ENCODE results near the gene SLC25A2. TPM values are rescaled to one million over a fixed set of nuclear protein-coding genes. Genes with fewer than 3 reads are reported as not detected.
"Not testable (repeated sequence)": the region's sequence is repeated elsewhere in the genome, so short reads cannot be mapped to it uniquely, and the experiment has no call there.

The SLC25A2 gene
- not detected for polyA plus RNA-seq (2013, experiment 1 of 4)
- not detected for polyA plus RNA-seq (2013, experiment 2 of 4)
- not detected for polyA plus RNA-seq (2013, experiment 3 of 4)
- polyA plus RNA-seq (2013, experiment 4 of 4): not detected

DNA sequence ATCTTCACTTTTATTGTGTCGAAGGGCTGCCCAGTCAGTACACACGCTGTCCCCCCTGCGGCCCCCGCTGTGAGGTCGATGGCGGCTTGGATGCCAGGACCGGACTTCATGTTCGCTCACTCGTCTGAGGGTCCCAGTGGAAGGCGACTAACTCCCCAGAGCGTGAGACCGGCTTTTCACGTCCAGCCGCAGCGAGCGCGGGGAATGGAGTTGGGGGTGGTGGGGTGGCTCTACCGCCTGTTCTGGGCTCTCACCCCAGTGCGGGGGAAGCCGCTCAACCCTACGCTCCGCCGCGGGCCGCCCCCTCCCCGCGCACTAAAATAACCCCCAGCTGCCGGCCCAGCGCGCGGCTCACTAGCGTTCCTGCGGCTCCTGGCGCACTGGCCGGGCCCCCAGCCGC, at the start of gene SLC25A2:
SLC25A2 (minus strand) TSS at position 294 of the 400 bp plus-strand sequence; CDS start at position 110, 184 bp downstream.
- 95 to 97% methylated on average over 36 of the region's 36 CpGs for WGBS, 2 experiments
- no peaks in the 10 kb centered on the region for H3K36me3 ChIP-seq (ENCODE audit: control insufficient read depth, insufficient read depth, low read length)
- H3K27me3 ChIP-seq (ENCODE audit: control insufficient read depth, insufficient read depth, low read length, poor library complexity, severe bottlenecking): no peaks in the 10 kb centered on the region
- peaks cover 7% of the 10 kb centered on the region for H3K9me3 ChIP-seq (ENCODE audit: control insufficient read depth, low read length)
- no peak within 1 kb of the TSS for H3K4me3 ChIP-seq (ENCODE audit: insufficient read depth, low read depth, low read length)
- H3K4me1 ChIP-seq (ENCODE audit: control insufficient read depth, insufficient read depth, low read length): no peaks in the 10 kb centered on the region
- H3K27ac ChIP-seq (ENCODE audit: insufficient read depth, low read depth, low read length, poor library complexity, severe bottlenecking): no peak within 1 kb of the TSS

- Histone ChIP-seq H3K4me1 (ENCODE audit: control insufficient read depth, insufficient read depth, low read length) (no peaks in the 10 kb centered on the region), H3K36me3 (ENCODE audit: control insufficient read depth, insufficient read depth, low read length) (no peaks in the 10 kb centered on the region), H3K4me3 (ENCODE audit: insufficient read depth, low read depth, low read length) (no peak overlapping the region), H3K9me3 (ENCODE audit: control insufficient read depth, low read length) (peaks cover 2% of the 10 kb centered on the region), H3K27ac (ENCODE audit: insufficient read depth, low read depth, low read length, poor library complexity, severe bottlenecking) (no peak overlapping the region), H3K27me3 (ENCODE audit: control insufficient read depth, insufficient read depth, low read length, poor library complexity, severe bottlenecking) (no peaks in the 10 kb centered on the region)
- 95 to 96% methylated on average over 28 to 30 of the region's 36 CpGs for WGBS, 2 experiments
Observed at GRCh38 chr5:141351591-141351990, 47.7 kb upstream of the SLC25A2 start.

GRCh38 chr5:141349917-141350619, 46.2 kb upstream of the SLC25A2 start, which contains the start of gene PCDHGB1:
Gene PCDHGB1, plus strand, starts transcription at chr5:141350099. Its CDS starts 162 bp downstream, at chr5:141350261.
- no peak within 1 kb of the TSS for H3K27ac ChIP-seq (ENCODE audit: insufficient read depth, low read depth, low read length, poor library complexity, severe bottlenecking)
- H3K4me3 ChIP-seq (ENCODE audit: insufficient read depth, low read depth, low read length): no peak within 1 kb of the TSS
- no peaks in the 10 kb centered on the region for H3K36me3 ChIP-seq (ENCODE audit: control insufficient read depth, insufficient read depth, low read length)
- no peaks in the 10 kb centered on the region for H3K27me3 ChIP-seq (ENCODE audit: control insufficient read depth, insufficient read depth, low read length, poor library complexity, severe bottlenecking)
- H3K4me1 ChIP-seq (ENCODE audit: control insufficient read depth, insufficient read depth, low read length): no peaks in the 10 kb centered on the region
- peaks cover 6% of the 10 kb centered on the region for H3K9me3 ChIP-seq (ENCODE audit: control insufficient read depth, low read length)
- WGBS, 2 experiments: 81 to 83% methylated on average over 29 of the region's 29 CpGs

- not testable (repeated sequence) for H3K9me3 ChIP-seq (ENCODE audit: control insufficient read depth, low read length); H3K27ac ChIP-seq (ENCODE audit: insufficient read depth, low read depth, low read length, poor library complexity, severe bottlenecking); H3K4me3 ChIP-seq (ENCODE audit: insufficient read depth, low read depth, low read length); H3K27me3 ChIP-seq (ENCODE audit: control insufficient read depth, insufficient read depth, low read length, poor library complexity, severe bottlenecking); H3K4me1 ChIP-seq (ENCODE audit: control insufficient read depth, insufficient read depth, low read length); H3K36me3 ChIP-seq (ENCODE audit: control insufficient read depth, insufficient read depth, low read length)
- 94% methylated on average over 20 to 26 of the region's 35 CpGs for WGBS, 2 experiments
Observed at GRCh38 chr5:141346017-141346416, 42.2 kb upstream of the SLC25A2 start.

GRCh38 chr5:141345327-141345726, 41.5 kb upstream of the SLC25A2 start:
- Histone ChIP-seq H3K4me1 (ENCODE audit: control insufficient read depth, insufficient read depth, low read length) (no peaks in the 10 kb centered on the region), H3K4me3 (ENCODE audit: insufficient read depth, low read depth, low read length) (no peak overlapping the region), H3K27me3 (ENCODE audit: control insufficient read depth, insufficient read depth, low read length, poor library complexity, severe bottlenecking) (no peaks in the 10 kb centered on the region), H3K9me3 (ENCODE audit: control insufficient read depth, low read length) (peaks cover 7% of the 10 kb centered on the region), H3K36me3 (ENCODE audit: control insufficient read depth, insufficient read depth, low read length) (no peaks in the 10 kb centered on the region), H3K27ac (ENCODE audit: insufficient read depth, low read depth, low read length, poor library complexity, severe bottlenecking) (no peak overlapping the region)
- WGBS, 2 experiments: 93% methylated on average over 20 of the region's 20 CpGs

DNA sequence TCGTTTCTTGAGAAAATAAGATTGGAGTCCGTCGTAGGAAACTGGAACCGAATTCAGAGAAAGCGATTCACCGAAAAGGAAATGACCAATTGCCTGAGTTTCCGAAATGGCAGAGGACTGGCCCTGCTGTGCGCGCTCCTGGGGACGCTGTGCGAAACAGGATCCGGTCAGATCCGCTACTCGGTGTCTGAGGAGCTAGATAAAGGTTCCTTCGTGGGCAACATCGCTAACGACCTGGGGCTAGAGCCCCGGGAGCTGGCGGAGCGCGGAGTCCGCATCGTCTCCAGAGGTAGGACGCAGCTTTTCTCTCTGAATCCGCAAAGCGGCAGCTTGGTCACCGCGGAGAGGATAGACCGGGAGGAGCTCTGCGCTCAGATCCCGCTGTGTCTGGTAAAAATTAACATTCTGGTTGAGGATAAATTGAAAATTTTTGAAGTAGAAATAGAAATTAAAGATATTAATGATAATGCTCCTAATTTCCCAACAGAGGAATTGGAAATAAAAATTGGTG, 40.2 kb upstream of the SLC25A2 start:
- no peak overlapping the region for H3K27ac ChIP-seq (ENCODE audit: insufficient read depth, low read depth, low read length, poor library complexity, severe bottlenecking)
- no peaks in the 10 kb centered on the region for H3K27me3 ChIP-seq (ENCODE audit: control insufficient read depth, insufficient read depth, low read length, poor library complexity, severe bottlenecking)
- no peaks in the 10 kb centered on the region for H3K4me1 ChIP-seq (ENCODE audit: control insufficient read depth, insufficient read depth, low read length)
- H3K36me3 ChIP-seq (ENCODE audit: control insufficient read depth, insufficient read depth, low read length): no peaks in the 10 kb centered on the region
- WGBS, 2 experiments: 74 to 81% methylated on average over 31 of the region's 31 CpGs
- peak overlapping the region; percentile 35 for H3K4me3 ChIP-seq (ENCODE audit: insufficient read depth, low read depth, low read length)
- H3K9me3 ChIP-seq (ENCODE audit: control insufficient read depth, low read length): peaks cover 7% of the 10 kb centered on the region

DNA sequence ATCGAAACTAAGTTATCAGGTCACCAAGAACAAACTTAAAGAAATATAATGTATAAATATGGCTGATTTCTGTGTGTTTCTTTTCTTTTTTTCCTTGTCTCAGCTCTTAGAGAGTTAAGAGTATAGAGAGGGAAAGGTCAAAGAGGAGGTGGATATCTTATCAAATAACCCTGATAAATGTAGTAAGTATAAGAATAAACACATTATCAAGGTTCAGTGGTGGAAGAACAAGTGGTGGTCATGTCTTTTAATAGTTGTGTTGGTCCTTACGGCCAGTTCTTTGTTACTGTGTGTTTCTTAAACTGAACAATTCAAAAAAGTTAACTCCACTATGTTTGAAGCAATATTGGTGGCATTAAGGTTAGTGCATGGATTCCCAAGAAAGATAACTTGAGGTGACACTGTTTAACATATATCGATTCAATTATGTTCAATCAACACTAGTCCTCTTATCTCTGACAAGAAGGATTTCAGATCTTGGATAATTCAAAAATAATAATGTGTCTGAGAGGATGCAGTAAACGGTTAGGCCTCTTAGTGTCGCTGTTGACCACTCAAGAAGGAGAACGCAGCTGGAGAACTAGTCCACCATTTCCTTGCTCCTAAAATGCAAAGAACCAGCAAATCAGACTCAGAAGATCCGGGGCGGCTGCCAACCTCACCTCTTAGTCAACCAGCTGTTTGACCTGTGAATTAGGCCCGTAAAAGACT, 39.5 kb upstream of the SLC25A2 start, which contains the start of gene PCDHGA3:
PCDHGA3 (plus strand) TSS at position 588 of the 711 bp plus-strand sequence. CDS start 205 bp downstream, outside the sequence.
- no peaks in the 10 kb centered on the region for H3K4me1 ChIP-seq (ENCODE audit: control insufficient read depth, insufficient read depth, low read length)
- no peaks in the 10 kb centered on the region for H3K36me3 ChIP-seq (ENCODE audit: control insufficient read depth, insufficient read depth, low read length)
- H3K9me3 ChIP-seq (ENCODE audit: control insufficient read depth, low read length): peaks cover 7% of the 10 kb centered on the region
- peak within 1 kb of the TSS; percentile 35 for H3K4me3 ChIP-seq (ENCODE audit: insufficient read depth, low read depth, low read length)
- no peaks in the 10 kb centered on the region for H3K27me3 ChIP-seq (ENCODE audit: control insufficient read depth, insufficient read depth, low read length, poor library complexity, severe bottlenecking)
- no peak within 1 kb of the TSS for H3K27ac ChIP-seq (ENCODE audit: insufficient read depth, low read depth, low read length, poor library complexity, severe bottlenecking)
- WGBS, 2 experiments: 62 to 70% methylated on average over 7 to 8 of the region's 9 CpGs

GRCh38 chr5:141342773-141343172, 38.9 kb upstream of the SLC25A2 start:
- 68 to 69% methylated on average over 1 of the region's 1 CpG for WGBS, 2 experiments
- Histone ChIP-seq H3K4me3 (ENCODE audit: insufficient read depth, low read depth, low read length) (no peak overlapping the region), H3K9me3 (ENCODE audit: control insufficient read depth, low read length) (peaks cover 7% of the 10 kb centered on the region), H3K36me3 (ENCODE audit: control insufficient read depth, insufficient read depth, low read length) (no peaks in the 10 kb centered on the region), H3K27ac (ENCODE audit: insufficient read depth, low read depth, low read length, poor library complexity, severe bottlenecking) (no peak overlapping the region), H3K4me1 (ENCODE audit: control insufficient read depth, insufficient read depth, low read length) (no peaks in the 10 kb centered on the region), H3K27me3 (ENCODE audit: control insufficient read depth, insufficient read depth, low read length, poor library complexity, severe bottlenecking) (no peaks in the 10 kb centered on the region)

DNA sequence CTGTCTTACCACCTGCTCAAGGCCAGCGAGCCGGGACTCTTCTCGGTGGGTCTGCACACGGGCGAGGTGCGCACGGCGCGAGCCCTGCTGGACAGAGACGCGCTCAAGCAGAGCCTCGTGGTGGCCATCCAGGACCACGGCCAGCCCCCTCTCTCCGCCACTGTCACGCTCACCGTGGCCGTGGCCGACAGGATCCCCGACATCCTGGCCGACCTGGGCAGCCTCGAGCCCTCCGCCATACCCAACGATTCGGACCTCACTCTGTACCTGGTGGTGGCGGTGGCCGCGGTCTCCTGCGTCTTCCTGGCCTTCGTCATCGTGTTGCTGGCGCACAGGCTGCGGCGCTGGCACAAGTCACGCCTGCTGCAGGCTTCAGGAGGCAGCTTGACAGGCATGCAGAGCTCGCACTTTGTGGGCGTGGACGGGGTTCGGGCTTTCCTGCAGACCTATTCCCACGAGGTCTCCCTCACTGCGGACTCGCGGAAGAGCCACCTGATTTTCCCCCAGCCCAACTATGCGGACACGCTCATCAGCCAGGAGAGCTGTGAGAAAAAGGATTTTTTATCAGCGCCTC, 37.0 kb upstream of the SLC25A2 start:
- not testable (repeated sequence) for H3K4me3 ChIP-seq (ENCODE audit: insufficient read depth, low read depth, low read length); H3K9me3 ChIP-seq (ENCODE audit: control insufficient read depth, low read length); H3K27ac ChIP-seq (ENCODE audit: insufficient read depth, low read depth, low read length, poor library complexity, severe bottlenecking); H3K36me3 ChIP-seq (ENCODE audit: control insufficient read depth, insufficient read depth, low read length); H3K27me3 ChIP-seq (ENCODE audit: control insufficient read depth, insufficient read depth, low read length, poor library complexity, severe bottlenecking); H3K4me1 ChIP-seq (ENCODE audit: control insufficient read depth, insufficient read depth, low read length)
- 96 to 97% methylated on average over 41 to 45 of the region's 45 CpGs for WGBS, 2 experiments
